DND-41 (cell line): Measurements from ENCODE around the gene AKAP13.

ENCODE experiments used
- ATAC-seq: fragments of 200-7000 bp; cut with Tn5 transposase; 3 replicates; pipeline ENCODE4 v1.9.1; 2021; ENCODE audit warnings: low read depth; ENCODE audit not compliant: insufficient read depth
- DNase-seq: peaks from one replicate; pipeline ENCODE4 v3.0.0-alpha.2; 2020
- H2AFZ ChIP-seq: 2 replicates; pipeline ENCODE4 v1.6.0; 2012; ENCODE audit warnings: low read depth, low read length
- H3K27ac ChIP-seq: 2 replicates; pipeline ENCODE4 v1.5.1; 2012; ENCODE audit warnings: low read length, inconsistent platforms
- H3K27me3 ChIP-seq: fragments of 200-600 bp; sonication (generic); 2 replicates; pipeline ENCODE4 v1.6.0; 2012; ENCODE audit warnings: low read length, mild to moderate bottlenecking, inconsistent platforms; ENCODE audit not compliant: insufficient read depth, poor library complexity
- H3K36me3 ChIP-seq: 2 replicates; pipeline ENCODE4 v1.5.1; 2012; ENCODE audit warnings: low read length, inconsistent platforms; ENCODE audit not compliant: insufficient read depth
- H3K4me1 ChIP-seq: 2 replicates; pipeline ENCODE4 v1.5.1; 2012; ENCODE audit warnings: mild to moderate bottlenecking, low read length; ENCODE audit not compliant: insufficient read depth
- H3K4me2 ChIP-seq: 2 replicates; pipeline ENCODE4 v1.6.0; 2012; ENCODE audit warnings: mild to moderate bottlenecking, moderate library complexity, low read length, inconsistent platforms; ENCODE audit not compliant: insufficient read depth
- H3K4me3 ChIP-seq, 2 experiments: fragments of 200-600 bp in 1 of 2; shearing (Covaris generic) in 1 of 2; 2 replicates each; pipeline ENCODE4 v1.5.1; 2012 to 2016; ENCODE audit warnings: inconsistent platforms in 2 of 2, low read length in 2 of 2, mild to moderate bottlenecking in 2 of 2, low read depth in 1 of 2, moderate library complexity in 1 of 2
- H3K79me2 ChIP-seq: 2 replicates; pipeline ENCODE4 v1.6.0; 2012; ENCODE audit warnings: low read length, inconsistent platforms; ENCODE audit not compliant: insufficient read depth
- H3K9ac ChIP-seq: 2 replicates; pipeline ENCODE4 v1.6.0; 2012; ENCODE audit warnings: low read depth, mild to moderate bottlenecking, inconsistent platforms, low read length, moderate library complexity
- H3K9me3 ChIP-seq: 2 replicates; pipeline ENCODE4 v1.5.1; 2012; ENCODE audit warnings: low read length, moderate library complexity, mild to moderate bottlenecking, inconsistent platforms; ENCODE audit not compliant: insufficient read depth, severe bottlenecking
- H4K20me1 ChIP-seq: 2 replicates; pipeline ENCODE4 v1.6.0; 2012; ENCODE audit warnings: low read length; ENCODE audit not compliant: insufficient read depth
- EZH2 ChIP-seq: IDR thresholded peaks from 3 replicates; pipeline ENCODE4 v1.6.1; 2012; ENCODE audit warnings: borderline replicate concordance, low read depth, mild to moderate bottlenecking, moderate library complexity, low read length, inconsistent platforms; ENCODE audit not compliant: severe bottlenecking
- TF ChIP-seq, protein P1 (sequence below): IDR thresholded peaks from 2 replicates; pipeline ENCODE4 v1.5.1; 2012; ENCODE audit warnings: borderline replicate concordance, low read length, moderate library complexity, mild to moderate bottlenecking; ENCODE audit not compliant: poor library complexity, severe bottlenecking; ENCODE audit errors: extremely low read depth

AKAP13 gene

DNA sequence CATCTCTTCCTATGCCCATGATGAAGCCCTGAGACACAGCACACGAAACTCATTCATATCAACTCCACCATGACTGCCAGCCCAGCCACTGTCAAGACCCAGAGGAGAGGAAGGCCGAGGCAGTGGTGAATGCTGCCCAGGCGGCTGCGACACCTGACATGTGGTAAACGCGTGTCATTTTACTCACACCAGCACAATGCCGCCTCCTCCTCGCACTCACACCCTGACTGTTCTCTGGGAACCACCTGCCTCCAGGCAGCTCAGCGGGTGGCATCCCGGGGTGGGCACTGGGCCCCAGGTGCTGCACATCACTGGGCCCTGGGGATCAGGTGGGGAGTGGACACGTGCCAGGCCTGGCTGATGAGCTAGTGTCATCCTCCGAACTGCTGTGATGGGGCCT is 392.8 kb downstream of the AKAP13 start:
- Histone ChIP-seq H3K4me1 (no peaks in the 10 kb centered on the region), H3K27ac (no peak overlapping the region), H3K9ac (no peak overlapping the region), H3K4me3 (no peak overlapping the region), H3K79me2 (peaks cover 51% of the 10 kb centered on the region), H4K20me1 (peaks cover 48% of the 10 kb centered on the region), H3K36me3 (peaks cover 13% of the 10 kb centered on the region), H3K4me2 (no peak overlapping the region), H2AFZ (no peak overlapping the region), H3K27me3 (no peaks in the 10 kb centered on the region), H3K9me3 (no peaks in the 10 kb centered on the region)
- ATAC-seq, result no peak
- no peak for DNase-seq
- no peak for TF ChIP-seq EZH2
- TF ChIP-seq, protein P1, sequence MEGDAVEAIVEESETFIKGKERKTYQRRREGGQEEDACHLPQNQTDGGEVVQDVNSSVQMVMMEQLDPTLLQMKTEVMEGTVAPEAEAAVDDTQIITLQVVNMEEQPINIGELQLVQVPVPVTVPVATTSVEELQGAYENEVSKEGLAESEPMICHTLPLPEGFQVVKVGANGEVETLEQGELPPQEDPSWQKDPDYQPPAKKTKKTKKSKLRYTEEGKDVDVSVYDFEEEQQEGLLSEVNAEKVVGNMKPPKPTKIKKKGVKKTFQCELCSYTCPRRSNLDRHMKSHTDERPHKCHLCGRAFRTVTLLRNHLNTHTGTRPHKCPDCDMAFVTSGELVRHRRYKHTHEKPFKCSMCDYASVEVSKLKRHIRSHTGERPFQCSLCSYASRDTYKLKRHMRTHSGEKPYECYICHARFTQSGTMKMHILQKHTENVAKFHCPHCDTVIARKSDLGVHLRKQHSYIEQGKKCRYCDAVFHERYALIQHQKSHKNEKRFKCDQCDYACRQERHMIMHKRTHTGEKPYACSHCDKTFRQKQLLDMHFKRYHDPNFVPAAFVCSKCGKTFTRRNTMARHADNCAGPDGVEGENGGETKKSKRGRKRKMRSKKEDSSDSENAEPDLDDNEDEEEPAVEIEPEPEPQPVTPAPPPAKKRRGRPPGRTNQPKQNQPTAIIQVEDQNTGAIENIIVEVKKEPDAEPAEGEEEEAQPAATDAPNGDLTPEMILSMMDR, result no peak

DNA sequence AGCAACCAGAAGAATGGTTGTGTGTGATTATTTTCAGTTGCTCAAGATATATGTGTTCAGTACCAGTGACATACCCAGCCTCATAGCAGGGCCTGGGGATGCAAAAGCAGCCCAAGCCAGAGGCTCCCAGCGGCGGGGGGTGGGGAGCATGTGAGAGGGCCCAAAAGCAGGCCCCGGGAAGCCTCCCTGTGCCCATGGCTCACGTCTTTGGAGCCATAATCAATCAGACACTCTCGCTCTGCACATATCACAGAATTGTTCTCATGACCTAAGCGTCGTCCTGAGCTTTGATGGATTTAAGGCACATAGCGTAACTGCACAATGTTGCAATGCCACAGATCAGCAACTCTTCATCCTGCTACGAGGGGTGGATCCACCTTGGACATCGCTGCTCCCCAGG is 393.6 kb downstream of the AKAP13 start:
- Histone ChIP-seq H3K27ac (no peak overlapping the region), H3K4me1 (no peaks in the 10 kb centered on the region), H3K36me3 (peaks cover 6% of the 10 kb centered on the region), H3K79me2 (peaks cover 57% of the 10 kb centered on the region), H3K9ac (no peak overlapping the region), H4K20me1 (peaks cover 50% of the 10 kb centered on the region), H3K4me2 (no peak overlapping the region), H3K9me3 (no peaks in the 10 kb centered on the region), H2AFZ (no peak overlapping the region), H3K27me3 (no peaks in the 10 kb centered on the region), H3K4me3 (no peak overlapping the region)
- no peak for TF ChIP-seq EZH2
- TF ChIP-seq, protein P1, result no peak
- DNase-seq (no peak), ATAC-seq (no peak)

DNA sequence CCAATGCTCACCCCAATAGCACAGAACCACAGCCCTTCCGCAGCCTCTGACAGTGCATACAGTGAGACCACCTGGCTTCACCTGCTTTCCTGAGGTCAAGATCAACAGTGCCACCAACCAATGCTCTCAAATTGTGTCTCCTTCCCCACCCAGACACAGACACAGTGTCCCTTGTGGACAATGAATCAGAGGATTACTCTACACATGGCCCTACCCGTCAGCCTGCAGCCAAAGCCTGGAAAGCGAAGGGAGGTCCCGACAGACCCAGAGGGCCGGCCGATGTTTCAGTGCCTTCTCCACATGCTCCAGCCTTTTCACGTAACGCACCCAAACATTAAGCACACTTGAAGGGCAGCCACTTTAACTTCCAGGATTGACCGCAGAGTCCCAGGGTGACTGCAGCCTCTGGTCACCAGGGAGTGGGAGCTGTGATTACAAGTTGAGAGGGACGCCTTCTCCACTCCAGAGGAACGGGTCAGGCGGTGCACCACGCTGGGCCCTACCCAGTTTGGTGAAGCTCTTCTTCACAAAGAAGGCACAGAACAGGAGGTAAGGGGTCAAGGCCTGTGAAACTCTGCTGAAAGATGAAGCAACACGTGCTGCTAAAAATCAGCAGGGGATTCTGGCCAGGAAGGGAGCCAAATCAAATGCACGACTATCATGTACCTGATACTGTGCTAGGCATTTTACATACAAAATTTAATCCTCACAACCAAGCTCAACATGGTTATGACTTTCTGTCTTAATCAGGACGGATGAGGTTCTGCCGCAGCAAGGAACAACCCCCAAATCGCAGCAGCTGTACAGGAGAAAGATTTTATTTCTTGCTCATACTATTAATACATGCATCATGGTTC is 397.1 kb downstream of the AKAP13 start:
- Histone ChIP-seq H3K79me2 (peaks cover 60% of the 10 kb centered on the region), H2AFZ (no peak overlapping the region), H3K4me3 (no peak overlapping the region), H3K27me3 (no peaks in the 10 kb centered on the region), H3K36me3 (no peaks in the 10 kb centered on the region), H3K9ac (no peak overlapping the region), H3K4me1 (no peaks in the 10 kb centered on the region), H4K20me1 (peaks cover 31% of the 10 kb centered on the region; the same call in 1 of the 2 replicates), H3K4me2 (no peak overlapping the region), H3K9me3 (no peaks in the 10 kb centered on the region), H3K27ac (no peak overlapping the region)
- no peak for DNase-seq
- ATAC-seq, result no peak
- TF ChIP-seq EZH2, result no peak
- TF ChIP-seq, protein P1, result no peak
